Measurements from ENCODE around the gene BCDIN3D.

Gene BCDIN3D

DNA sequence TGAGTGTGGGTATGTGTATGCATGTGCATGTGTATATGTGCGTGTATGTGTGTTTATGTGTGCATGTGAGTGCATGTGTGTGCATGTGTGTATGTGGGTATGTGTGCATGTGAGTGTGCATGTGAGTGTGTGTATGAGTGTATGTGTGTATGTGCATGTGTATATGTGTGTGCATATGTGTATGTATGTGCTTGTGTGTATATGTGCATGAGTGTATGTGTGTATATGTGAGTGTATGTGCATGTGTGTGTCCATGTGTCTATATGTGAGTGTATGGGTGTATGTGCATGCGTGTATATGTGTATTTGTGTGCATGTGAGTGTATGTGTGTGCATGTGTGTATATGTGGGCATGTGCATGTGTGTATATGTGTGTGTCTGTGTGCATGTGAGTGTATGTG, 35.1 kb upstream of the BCDIN3D start:
- Histone ChIP-seq H3K4me2 (ENCODE audit: low read length) (no peak overlapping the region), H3K4me3 (ENCODE audit: low read length) (no peak overlapping the region), H3K36me3 (ENCODE audit: control insufficient read depth, low read length) (no peaks in the 10 kb centered on the region), H3K27ac (ENCODE audit: low read depth, low read length) (no peak overlapping the region), H3K9me3 (ENCODE audit: control insufficient read depth, insufficient read depth, low read length) (peaks cover 6% of the 10 kb centered on the region), H3K79me2 (ENCODE audit: control insufficient read depth, low read length) (no peaks in the 10 kb centered on the region), H3K9me2 (replicated peaks; ENCODE audit: control insufficient read depth, low read length) (no peaks in the 10 kb centered on the region), H3K27me3 (ENCODE audit: control insufficient read depth, low read length) (no peaks in the 10 kb centered on the region), H3F3A (ENCODE audit: control insufficient read depth, insufficient read depth) (peaks cover 12% of the 10 kb centered on the region), H3K4me1 (ENCODE audit: control insufficient read depth, low read length) (no peaks in the 10 kb centered on the region), H4K20me1 (ENCODE audit: control insufficient read depth, insufficient read depth, low read depth, low read length) (no peaks in the 10 kb centered on the region)
- no peak for TF ChIP-seq EZH2phosphoT487 (IDR thresholded peaks at IDR 0.05; ENCODE audit: borderline replicate concordance, low read length)
- TF ChIP-seq, protein P1, sequence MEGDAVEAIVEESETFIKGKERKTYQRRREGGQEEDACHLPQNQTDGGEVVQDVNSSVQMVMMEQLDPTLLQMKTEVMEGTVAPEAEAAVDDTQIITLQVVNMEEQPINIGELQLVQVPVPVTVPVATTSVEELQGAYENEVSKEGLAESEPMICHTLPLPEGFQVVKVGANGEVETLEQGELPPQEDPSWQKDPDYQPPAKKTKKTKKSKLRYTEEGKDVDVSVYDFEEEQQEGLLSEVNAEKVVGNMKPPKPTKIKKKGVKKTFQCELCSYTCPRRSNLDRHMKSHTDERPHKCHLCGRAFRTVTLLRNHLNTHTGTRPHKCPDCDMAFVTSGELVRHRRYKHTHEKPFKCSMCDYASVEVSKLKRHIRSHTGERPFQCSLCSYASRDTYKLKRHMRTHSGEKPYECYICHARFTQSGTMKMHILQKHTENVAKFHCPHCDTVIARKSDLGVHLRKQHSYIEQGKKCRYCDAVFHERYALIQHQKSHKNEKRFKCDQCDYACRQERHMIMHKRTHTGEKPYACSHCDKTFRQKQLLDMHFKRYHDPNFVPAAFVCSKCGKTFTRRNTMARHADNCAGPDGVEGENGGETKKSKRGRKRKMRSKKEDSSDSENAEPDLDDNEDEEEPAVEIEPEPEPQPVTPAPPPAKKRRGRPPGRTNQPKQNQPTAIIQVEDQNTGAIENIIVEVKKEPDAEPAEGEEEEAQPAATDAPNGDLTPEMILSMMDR (IDR thresholded peaks at IDR 0.05; ENCODE audit: low read depth, low read length, poor library complexity, severe bottlenecking) = no peak

DNA sequence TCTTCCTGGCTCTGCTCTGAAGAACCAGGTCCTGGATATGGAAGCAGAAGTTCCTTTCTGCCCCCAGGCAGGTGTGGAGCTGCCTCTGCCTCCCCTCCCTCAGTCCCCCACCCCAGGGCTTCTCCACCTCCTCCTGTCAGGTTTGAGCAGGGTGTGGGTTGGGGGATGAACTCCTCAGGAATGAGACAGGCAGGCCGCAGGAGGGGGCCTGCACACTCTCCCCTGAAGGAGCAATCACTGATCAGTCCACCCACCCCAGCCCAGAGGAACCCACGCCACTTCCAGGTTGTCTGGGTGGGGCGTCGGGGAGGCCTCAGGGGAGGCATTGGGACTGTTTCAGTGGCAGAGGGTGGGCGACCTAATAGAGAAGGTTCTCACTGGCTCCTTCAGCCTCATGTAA, 34.2 kb upstream of the BCDIN3D start:
- Histone ChIP-seq H3K4me3 (ENCODE audit: low read length) (no peak overlapping the region), H4K20me1 (ENCODE audit: control insufficient read depth, insufficient read depth, low read depth, low read length) (no peaks in the 10 kb centered on the region), H3K9me3 (ENCODE audit: control insufficient read depth, insufficient read depth, low read length) (peaks cover 6% of the 10 kb centered on the region), H3K4me1 (ENCODE audit: control insufficient read depth, low read length) (no peaks in the 10 kb centered on the region), H3K9me2 (replicated peaks; ENCODE audit: control insufficient read depth, low read length) (no peaks in the 10 kb centered on the region), H3K79me2 (ENCODE audit: control insufficient read depth, low read length) (no peaks in the 10 kb centered on the region), H3K4me2 (ENCODE audit: low read length) (no peak overlapping the region), H3K27me3 (ENCODE audit: control insufficient read depth, low read length) (no peaks in the 10 kb centered on the region), H3K36me3 (ENCODE audit: control insufficient read depth, low read length) (no peaks in the 10 kb centered on the region), H3K27ac (ENCODE audit: low read depth, low read length) (no peak overlapping the region), H3F3A (ENCODE audit: control insufficient read depth, insufficient read depth) (peaks cover 12% of the 10 kb centered on the region)
- TF ChIP-seq EZH2phosphoT487 (IDR thresholded peaks at IDR 0.05; ENCODE audit: borderline replicate concordance, low read length) = no peak
- TF ChIP-seq, protein P1 (IDR thresholded peaks at IDR 0.05; ENCODE audit: low read depth, low read length, poor library complexity, severe bottlenecking) = no peak

DNA sequence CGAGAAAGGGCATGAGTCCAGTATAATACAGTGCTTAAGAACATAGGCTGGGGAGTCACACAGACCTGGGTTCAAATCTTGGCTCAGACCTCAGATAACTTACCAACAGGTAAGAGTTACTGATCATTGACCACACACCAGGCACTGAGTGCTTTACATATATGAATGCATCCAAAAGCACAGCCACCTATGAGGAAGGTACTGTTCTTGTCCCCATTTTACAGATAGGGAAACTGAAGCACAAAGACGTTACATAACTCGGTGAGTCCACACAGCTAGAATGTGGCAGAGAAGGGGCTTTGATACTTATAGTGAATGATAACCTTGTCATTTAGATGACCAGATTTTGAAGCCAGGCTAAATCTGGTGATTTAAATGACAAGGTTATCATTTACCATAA, 33.2 kb upstream of the BCDIN3D start:
- Histone ChIP-seq H4K20me1 (ENCODE audit: control insufficient read depth, insufficient read depth, low read depth, low read length) (no peaks in the 10 kb centered on the region), H3K79me2 (ENCODE audit: control insufficient read depth, low read length) (no peaks in the 10 kb centered on the region), H3K27ac (ENCODE audit: low read depth, low read length) (no peak overlapping the region), H3K9me2 (replicated peaks; ENCODE audit: control insufficient read depth, low read length) (no peaks in the 10 kb centered on the region), H3K4me3 (ENCODE audit: low read length) (no peak overlapping the region), H3F3A (ENCODE audit: control insufficient read depth, insufficient read depth) (peaks cover 12% of the 10 kb centered on the region), H3K36me3 (ENCODE audit: control insufficient read depth, low read length) (no peaks in the 10 kb centered on the region), H3K4me1 (ENCODE audit: control insufficient read depth, low read length) (no peaks in the 10 kb centered on the region), H3K9me3 (ENCODE audit: control insufficient read depth, insufficient read depth, low read length) (peaks cover 6% of the 10 kb centered on the region), H3K27me3 (ENCODE audit: control insufficient read depth, low read length) (no peaks in the 10 kb centered on the region), H3K4me2 (ENCODE audit: low read length) (no peak overlapping the region)
- TF ChIP-seq EZH2phosphoT487 (IDR thresholded peaks at IDR 0.05; ENCODE audit: borderline replicate concordance, low read length) = no peak
- TF ChIP-seq, protein P1 (IDR thresholded peaks at IDR 0.05; ENCODE audit: low read depth, low read length, poor library complexity, severe bottlenecking) = no peak

Measured in DOHH2 (cell line).